NCI-H69 (cell line): Measurements from ENCODE around the gene CCDC159.
"Not testable (repeated sequence)": the region's sequence is repeated elsewhere in the genome, so short reads cannot be mapped to it uniquely, and the experiment has no call there.

Source experiments
- DNase-seq: peaks from one replicate; lab custom pipeline; 2025; lab: John Stamatoyannopoulos, UW

CCDC159 gene

GRCh38 chr19:11346104-11346940 lies at the start of gene CCDC159, which contains the start of gene TMEM205:
CCDC159 (plus strand) TSS chr19:11346519; CDS start chr19:11346607, 88 bp downstream.
TMEM205 (minus strand) TSS chr19:11346268; CDS start chr19:11345619, 649 bp downstream.
- peak; percentile 100 for DNase-seq

- DNase-seq, result peak; percentile 63
Measured at GRCh38 chr19:11299946-11300810, 46.1 kb upstream of the CCDC159 start.

- no peak for DNase-seq
Measured at GRCh38 chr19:11300811-11301120, 45.6 kb upstream of the CCDC159 start.

- no peak for DNase-seq
Measured at GRCh38 chr19:11304936-11305335, 41.4 kb upstream of the CCDC159 start.

GRCh38 chr19:11306337-11306736 lies 40.0 kb upstream of the CCDC159 start:
- no peak for DNase-seq

GRCh38 chr19:11320278-11320995 lies 25.9 kb upstream of the CCDC159 start:
- DNase-seq, result not testable (repeated sequence)

- DNase-seq, result peak; percentile 22
Measured at GRCh38 chr19:11321191-11322126, 24.9 kb upstream of the CCDC159 start.

GRCh38 chr19:11322269-11323024 lies 23.9 kb upstream of the CCDC159 start:
- peak; percentile 20 for DNase-seq

GRCh38 chr19:11323601-11324078 lies 22.7 kb upstream of the CCDC159 start:
- DNase-seq, result no peak

- DNase-seq, result peak; percentile 96
Measured at GRCh38 chr19:11324079-11324661, 22.1 kb upstream of the CCDC159 start.

- peak; percentile 25 for DNase-seq
Measured at GRCh38 chr19:11324748-11325389, 21.4 kb upstream of the CCDC159 start.

- no peak for DNase-seq
Measured at GRCh38 chr19:11325544-11325943, 20.8 kb upstream of the CCDC159 start.

GRCh38 chr19:11330127-11330526 lies 16.2 kb upstream of the CCDC159 start:
- peak; percentile 45 for DNase-seq

GRCh38 chr19:11331502-11331901 lies 14.8 kb upstream of the CCDC159 start:
- DNase-seq, result no peak

- DNase-seq, result no peak
Measured at GRCh38 chr19:11332822-11333221, 13.5 kb upstream of the CCDC159 start.

GRCh38 chr19:11333838-11334237 lies 12.5 kb upstream of the CCDC159 start:
- DNase-seq, result not testable (repeated sequence)

- no peak for DNase-seq
Measured at GRCh38 chr19:11335449-11336146, 10.7 kb upstream of the CCDC159 start.

- no peak for DNase-seq
Measured at GRCh38 chr19:11337080-11337479, 9.2 kb upstream of the CCDC159 start.

GRCh38 chr19:11338121-11338520 lies 8.2 kb upstream of the CCDC159 start:
- peak; percentile 40 for DNase-seq
